GM12875 (cell line): ENCODE measurements around the gene TTBK2.
"Not testable (repeated sequence)": the region's sequence is repeated elsewhere in the genome, so short reads cannot be mapped to it uniquely, and the experiment has no call there.

Experiments used
- H3K4me3 ChIP-seq: one replicate; pipeline ENCODE4 v1.5.1; 2011; ENCODE audit warnings: low read depth, low read length, control low read depth
- TF ChIP-seq, protein P1 (sequence below): IDR thresholded peaks from 2 replicates; pipeline ENCODE4 v1.5.1; 2011; ENCODE audit warnings: low read depth, mild to moderate bottlenecking, control low read depth, inconsistent platforms, low read length, moderate library complexity, borderline replicate concordance; ENCODE audit not compliant: insufficient read depth

Gene TTBK2

DNA sequence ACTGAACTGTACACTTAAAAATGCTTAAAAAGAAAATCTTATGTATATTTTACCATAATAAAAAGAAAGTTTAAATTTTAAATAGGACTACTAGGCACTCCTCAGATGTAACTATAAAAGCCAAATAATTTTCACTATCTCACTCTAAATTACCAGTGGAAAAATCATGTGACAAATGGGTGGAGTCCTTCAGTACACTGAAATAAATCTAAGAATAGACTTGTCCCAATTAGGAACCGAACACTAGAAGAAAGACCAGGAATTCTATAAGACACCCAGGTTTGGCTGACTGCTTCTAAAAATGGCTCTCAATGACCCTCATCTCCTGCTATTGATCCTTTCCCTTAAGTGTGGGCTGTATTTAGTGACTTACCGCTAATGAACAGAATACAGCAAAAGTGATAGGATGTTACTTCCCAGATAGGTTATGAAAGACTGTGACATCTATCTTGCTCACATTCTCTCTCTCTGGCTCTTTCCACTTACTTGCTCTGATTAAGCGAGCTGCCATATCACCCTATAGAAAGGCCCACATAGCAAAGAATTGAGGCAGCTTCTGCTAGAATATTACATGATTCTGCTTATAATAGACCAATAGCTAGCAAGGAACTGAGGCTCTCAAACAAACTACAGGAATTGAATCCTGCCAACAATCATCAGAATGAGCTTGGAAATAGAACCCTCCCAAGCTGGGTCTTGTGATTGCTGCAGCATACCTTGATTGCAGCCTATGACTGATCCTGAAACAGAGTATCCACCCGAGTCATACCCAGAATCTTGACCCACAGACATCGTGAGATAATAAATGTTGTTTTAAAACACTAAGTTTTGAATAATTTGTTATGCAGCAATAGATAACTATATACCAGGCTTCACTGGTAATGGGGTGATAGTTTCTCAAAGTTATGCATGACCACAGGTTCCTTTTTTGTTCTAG, 16.9 kb downstream of the TTBK2 start:
- H3K4me3 ChIP-seq, result no peak overlapping the region
- TF ChIP-seq, protein P1, sequence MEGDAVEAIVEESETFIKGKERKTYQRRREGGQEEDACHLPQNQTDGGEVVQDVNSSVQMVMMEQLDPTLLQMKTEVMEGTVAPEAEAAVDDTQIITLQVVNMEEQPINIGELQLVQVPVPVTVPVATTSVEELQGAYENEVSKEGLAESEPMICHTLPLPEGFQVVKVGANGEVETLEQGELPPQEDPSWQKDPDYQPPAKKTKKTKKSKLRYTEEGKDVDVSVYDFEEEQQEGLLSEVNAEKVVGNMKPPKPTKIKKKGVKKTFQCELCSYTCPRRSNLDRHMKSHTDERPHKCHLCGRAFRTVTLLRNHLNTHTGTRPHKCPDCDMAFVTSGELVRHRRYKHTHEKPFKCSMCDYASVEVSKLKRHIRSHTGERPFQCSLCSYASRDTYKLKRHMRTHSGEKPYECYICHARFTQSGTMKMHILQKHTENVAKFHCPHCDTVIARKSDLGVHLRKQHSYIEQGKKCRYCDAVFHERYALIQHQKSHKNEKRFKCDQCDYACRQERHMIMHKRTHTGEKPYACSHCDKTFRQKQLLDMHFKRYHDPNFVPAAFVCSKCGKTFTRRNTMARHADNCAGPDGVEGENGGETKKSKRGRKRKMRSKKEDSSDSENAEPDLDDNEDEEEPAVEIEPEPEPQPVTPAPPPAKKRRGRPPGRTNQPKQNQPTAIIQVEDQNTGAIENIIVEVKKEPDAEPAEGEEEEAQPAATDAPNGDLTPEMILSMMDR, result no peak

DNA sequence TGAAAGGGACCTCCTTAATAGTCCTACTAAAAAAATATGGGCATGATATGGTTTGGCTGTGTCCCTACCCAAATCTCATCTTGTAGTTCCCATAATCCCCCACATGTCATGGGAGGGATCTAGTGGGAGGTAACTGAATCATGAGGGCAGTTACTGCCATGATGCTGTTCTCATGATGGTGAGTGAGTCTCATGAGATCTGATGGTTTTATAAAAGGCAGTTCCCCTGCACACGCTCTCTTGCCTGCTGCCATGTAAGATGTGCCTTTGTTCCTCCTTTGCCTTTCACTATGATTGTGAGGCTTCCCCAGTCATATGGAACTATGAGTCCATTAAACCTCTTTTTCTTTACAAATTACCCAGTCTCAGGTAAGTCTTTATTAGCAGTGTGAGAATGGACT, 26.7 kb downstream of the TTBK2 start:
- H3K4me3 ChIP-seq, result not testable (repeated sequence)

DNA sequence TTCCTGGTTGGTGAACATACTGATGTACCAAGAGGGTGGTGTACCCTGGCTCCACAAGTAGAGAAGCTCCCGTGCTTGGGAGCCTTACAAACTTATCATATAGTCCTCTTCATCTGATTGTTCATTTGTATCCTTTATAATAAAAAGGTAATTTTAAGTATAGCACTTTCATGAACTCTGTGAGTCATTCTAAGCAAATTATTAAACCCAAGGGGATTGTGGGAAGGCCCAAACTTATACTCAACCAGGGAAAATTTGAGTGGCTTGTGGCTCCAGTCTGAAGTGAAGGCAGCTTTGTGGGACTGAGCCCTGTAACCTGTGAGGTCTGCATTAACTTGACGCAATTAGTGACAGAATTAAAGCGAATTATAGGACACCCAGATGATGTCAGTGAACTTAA, 29.0 kb downstream of the TTBK2 start:
- H3K4me3 ChIP-seq, result no peak overlapping the region
- TF ChIP-seq, protein P1, result no peak

DNA sequence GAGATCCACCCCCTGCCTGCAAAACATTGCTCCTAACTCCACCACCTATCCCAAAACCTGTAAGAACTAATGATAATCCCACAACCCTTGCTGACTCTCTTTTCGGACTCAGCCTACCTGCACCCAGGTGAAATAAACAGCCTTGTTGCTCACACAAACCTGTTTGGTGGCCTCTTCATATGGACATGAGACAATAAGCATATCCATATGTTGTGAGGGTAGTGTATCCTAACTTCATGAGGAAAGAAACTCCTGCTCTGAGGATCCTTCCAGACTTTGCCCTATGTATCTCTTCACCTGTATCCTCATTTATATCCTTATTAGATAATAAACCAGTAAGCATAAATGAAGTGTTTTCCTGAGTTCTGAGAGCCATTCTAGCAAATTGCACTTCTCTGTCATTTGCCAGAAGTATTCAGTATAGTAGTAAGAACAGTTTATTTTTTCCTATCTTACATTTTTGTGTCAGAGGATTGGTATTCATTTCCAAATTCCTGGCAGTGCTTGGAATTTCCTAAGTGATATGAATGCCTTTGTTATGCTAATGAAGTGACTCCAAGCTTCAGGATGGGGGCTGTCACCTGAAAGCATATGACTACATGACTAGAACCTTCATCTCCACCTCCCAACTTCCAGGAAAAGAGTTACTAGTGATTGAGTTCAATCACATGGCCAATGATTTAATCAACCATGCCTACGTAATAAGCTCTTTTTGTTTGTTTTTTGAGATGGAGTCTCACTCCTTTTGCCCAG, 30.2 kb downstream of the TTBK2 start:
- H3K4me3 ChIP-seq, result no peak overlapping the region
- TF ChIP-seq, protein P1, result no peak

DNA sequence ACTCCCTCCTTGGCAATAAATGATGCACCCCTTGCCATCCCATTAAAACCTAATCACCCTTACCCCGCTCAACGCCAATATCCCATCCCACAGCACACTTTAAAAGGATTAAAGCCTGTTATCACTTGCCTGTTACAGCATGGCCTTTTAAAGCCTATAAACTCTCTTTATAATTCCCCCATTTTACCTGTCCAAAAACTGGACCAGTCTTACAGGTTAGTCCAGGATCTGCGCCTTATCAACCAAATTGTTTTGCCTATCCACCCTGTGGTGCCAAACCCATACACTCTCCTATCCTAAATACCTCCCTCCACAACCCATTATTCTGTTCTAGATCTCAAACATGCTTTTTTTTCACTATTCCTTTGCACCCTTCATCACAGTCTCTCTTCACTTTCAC, 33.2 kb downstream of the TTBK2 start:
- H3K4me3 ChIP-seq, result not testable (repeated sequence)

DNA sequence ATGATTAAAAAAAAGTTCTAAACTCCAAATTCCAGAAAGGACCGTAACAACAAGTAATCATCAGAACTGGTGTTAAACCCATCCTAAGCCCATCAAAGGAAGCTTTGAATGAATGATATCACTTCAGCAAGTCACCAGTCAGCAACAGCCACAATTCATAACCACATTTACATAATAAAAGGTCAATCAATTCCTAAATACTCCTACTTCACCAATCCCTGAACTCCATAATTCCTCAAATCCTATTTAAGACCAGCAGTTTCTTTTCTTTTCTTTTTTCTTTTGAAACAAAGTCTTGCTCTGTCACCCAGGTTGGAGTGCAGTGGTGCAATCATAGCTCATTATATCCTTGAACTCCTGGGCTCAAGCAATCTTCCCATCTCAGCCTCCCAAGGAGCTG, 40.5 kb downstream of the TTBK2 start:
- TF ChIP-seq, protein P1, result no peak
- H3K4me3 ChIP-seq, result no peak overlapping the region

DNA sequence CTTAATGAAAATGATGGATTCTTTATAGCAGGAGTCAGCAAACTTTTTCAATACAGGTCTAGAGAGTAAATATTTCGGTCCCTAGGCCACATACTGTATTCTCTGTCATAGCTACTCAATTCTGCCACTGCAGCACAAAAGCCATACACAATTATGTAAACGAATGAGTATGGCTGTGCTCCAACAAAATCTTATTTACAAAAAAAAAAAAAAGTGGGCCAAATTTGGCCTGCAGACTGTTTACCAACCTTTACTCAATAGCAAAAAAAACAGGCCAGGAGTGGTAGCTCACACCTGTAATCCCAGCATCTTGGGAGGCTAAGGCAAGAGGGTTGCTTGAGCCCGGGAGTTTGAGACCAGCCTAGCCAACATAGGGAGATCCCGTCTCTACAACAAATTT, 41.1 kb downstream of the TTBK2 start:
- TF ChIP-seq, protein P1, result no peak
- no peak overlapping the region for H3K4me3 ChIP-seq

DNA sequence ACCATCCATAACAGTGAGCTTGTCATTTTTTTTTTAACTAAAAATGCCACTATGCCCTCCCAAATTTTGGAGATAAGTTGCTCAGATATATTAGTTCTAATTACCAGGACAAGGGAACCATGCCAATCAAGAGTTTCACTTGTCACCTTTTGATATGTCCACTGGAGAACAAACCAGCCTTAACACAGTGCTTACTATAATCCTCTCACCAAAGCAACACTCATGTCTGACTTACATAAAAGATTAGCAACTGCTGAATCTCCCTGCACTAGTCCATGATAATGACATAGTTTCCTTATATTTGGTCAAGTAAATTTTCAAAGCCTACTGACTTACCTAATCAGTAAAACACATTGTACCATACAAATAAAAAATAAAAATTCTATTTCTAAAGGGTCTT, 44.4 kb downstream of the TTBK2 start:
- TF ChIP-seq, protein P1, result no peak
- H3K4me3 ChIP-seq, result no peak overlapping the region
